SK-N-SH treated with all-trans-retinoic acid at 6 μM for 48 hours (cell line): ENCODE measurements around the gene WDR19.

Experiments used
- ARNTL ChIP-seq: fragments of 450-650 bp; formaldehyde crosslinking; IDR thresholded peaks from 2 replicates; pipeline ENCODE4 v1.5.0; 2020; ENCODE audit warnings: low read depth, mild to moderate bottlenecking, moderate library complexity, borderline replicate concordance
- CREB5 ChIP-seq: fragments of 250-450 bp; sonication (Bioruptor Pico); IDR thresholded peaks from 2 replicates; pipeline ENCODE4 v1.5.1; 2020; ENCODE audit warnings: low read depth, mild to moderate bottlenecking, moderate library complexity
- ESRRG ChIP-seq: fragments of 250-450 bp; sonication (Bioruptor Pico); IDR thresholded peaks from 2 replicates; pipeline ENCODE4 v1.6.1; 2021; ENCODE audit warnings: mild to moderate bottlenecking
- RARB ChIP-seq: fragments of 250-450 bp; sonication (Bioruptor Pico); IDR thresholded peaks from 2 replicates; pipeline ENCODE4 v1.8.0; 2021; ENCODE audit warnings: mild to moderate bottlenecking, moderate library complexity
- ZFP3 ChIP-seq: fragments of 250-450 bp; sonication (Bioruptor Pico); IDR thresholded peaks from 2 replicates; pipeline ENCODE4 v1.5.0; 2020; ENCODE audit warnings: mild to moderate bottlenecking, moderate library complexity
- ZNF8 ChIP-seq: fragments of 450-650 bp; formaldehyde crosslinking; IDR thresholded peaks from 2 replicates; pipeline ENCODE4 v1.5.0; 2020; ENCODE audit warnings: mild to moderate bottlenecking, moderate library complexity
- TF ChIP-seq, protein P1 (sequence below): fragments of 250-450 bp; sonication (Bioruptor Pico); IDR thresholded peaks from 2 replicates; pipeline ENCODE4 v1.8.0; 2020; ENCODE audit warnings: mild to moderate bottlenecking, moderate library complexity, borderline replicate concordance

GRCh38 chr4:39295784-39296183, 113.5 kb downstream of the WDR19 start:
- TF ChIP-seq ZNF8 (CRISPR knock-in tag) (no peak), RARB (CRISPR knock-in tag) (no peak), CREB5 (no peak), ARNTL (CRISPR knock-in tag) (no peak), ZFP3 (CRISPR knock-in tag) (no peak), ESRRG (CRISPR knock-in tag) (no peak)
- TF ChIP-seq, protein P1, sequence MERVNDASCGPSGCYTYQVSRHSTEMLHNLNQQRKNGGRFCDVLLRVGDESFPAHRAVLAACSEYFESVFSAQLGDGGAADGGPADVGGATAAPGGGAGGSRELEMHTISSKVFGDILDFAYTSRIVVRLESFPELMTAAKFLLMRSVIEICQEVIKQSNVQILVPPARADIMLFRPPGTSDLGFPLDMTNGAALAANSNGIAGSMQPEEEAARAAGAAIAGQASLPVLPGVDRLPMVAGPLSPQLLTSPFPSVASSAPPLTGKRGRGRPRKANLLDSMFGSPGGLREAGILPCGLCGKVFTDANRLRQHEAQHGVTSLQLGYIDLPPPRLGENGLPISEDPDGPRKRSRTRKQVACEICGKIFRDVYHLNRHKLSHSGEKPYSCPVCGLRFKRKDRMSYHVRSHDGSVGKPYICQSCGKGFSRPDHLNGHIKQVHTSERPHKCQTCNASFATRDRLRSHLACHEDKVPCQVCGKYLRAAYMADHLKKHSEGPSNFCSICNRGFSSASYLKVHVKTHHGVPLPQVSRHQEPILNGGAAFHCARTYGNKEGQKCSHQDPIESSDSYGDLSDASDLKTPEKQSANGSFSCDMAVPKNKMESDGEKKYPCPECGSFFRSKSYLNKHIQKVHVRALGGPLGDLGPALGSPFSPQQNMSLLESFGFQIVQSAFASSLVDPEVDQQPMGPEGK (CRISPR knock-in tag): no peak
